Stimulated activated naive CD8-positive, alpha-beta T cell treated with anti-CD3 and anti-CD28 coated beads, Interleukin-15, Interleukin-2, amounts not matched to agents 100 ng/mL and 50 ng/mL, for 24 hours (primary cell): ENCODE measurements around the gene ADGRG1.

Experiments used
- H3K27ac Mint-ChIP-seq: one replicate; pipeline ENCODE4 v1.8.0; 2021; ENCODE audit warnings: mild to moderate bottlenecking, mixed read lengths
- H3K27me3 Mint-ChIP-seq: one replicate; pipeline ENCODE4 v1.8.0; 2021; ENCODE audit warnings: mixed read lengths
- H3K36me3 Mint-ChIP-seq: one replicate; pipeline ENCODE4 v1.8.0; 2021; ENCODE audit warnings: low read depth, mixed read lengths
- H3K4me1 Mint-ChIP-seq: one replicate; pipeline ENCODE4 v1.8.0; 2021; ENCODE audit warnings: low read depth, mixed read lengths
- H3K4me3 Mint-ChIP-seq: one replicate; pipeline ENCODE4 v1.8.0; 2021; ENCODE audit warnings: mild to moderate bottlenecking, mixed read lengths
- H3K9me3 Mint-ChIP-seq: one replicate; pipeline ENCODE4 v1.8.0; 2021; ENCODE audit warnings: mixed read lengths

Gene ADGRG1

DNA sequence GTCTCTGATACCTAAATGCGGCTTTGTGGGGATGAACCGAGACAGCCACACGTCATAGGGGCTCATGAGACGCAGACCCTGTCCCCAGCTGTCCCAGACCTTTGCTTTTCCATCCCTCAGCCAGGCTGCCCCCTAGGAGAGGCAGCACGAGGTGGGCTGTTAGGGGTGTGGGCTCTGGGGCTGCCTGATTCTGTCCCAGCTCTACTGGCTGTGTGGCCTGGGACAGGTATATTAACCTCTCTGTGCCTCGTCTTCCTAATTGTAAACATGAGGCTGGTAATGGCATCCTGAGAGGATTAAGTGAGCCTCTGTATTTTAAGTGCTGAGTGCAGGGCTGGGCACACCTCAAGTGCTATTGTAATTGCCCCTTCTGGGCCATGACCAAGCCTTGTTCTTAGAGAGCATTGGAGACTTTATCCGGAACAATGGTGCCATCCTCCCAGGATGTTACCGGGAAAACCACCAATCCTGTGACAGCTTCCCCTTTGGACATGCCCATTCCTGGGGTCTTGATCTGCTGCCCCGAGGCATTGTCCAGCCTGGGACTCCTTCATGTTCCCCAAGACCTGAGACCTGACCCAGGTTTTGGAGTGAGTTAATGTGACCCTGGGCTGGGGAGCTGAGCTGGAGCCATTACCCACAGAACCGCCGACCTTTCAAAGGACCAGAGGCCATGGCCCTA, 5.1 kb downstream of the ADGRG1 start:
- H3K4me1 Mint-ChIP-seq, result peaks cover 8% of the 10 kb centered on the region
- peaks cover 18% of the 10 kb centered on the region for H3K27me3 Mint-ChIP-seq
- H3K36me3 Mint-ChIP-seq, result no peaks in the 10 kb centered on the region
- no peaks in the 10 kb centered on the region for H3K9me3 Mint-ChIP-seq
- H3K4me3 Mint-ChIP-seq, result no peak overlapping the region
- H3K27ac Mint-ChIP-seq, result no peak overlapping the region

DNA sequence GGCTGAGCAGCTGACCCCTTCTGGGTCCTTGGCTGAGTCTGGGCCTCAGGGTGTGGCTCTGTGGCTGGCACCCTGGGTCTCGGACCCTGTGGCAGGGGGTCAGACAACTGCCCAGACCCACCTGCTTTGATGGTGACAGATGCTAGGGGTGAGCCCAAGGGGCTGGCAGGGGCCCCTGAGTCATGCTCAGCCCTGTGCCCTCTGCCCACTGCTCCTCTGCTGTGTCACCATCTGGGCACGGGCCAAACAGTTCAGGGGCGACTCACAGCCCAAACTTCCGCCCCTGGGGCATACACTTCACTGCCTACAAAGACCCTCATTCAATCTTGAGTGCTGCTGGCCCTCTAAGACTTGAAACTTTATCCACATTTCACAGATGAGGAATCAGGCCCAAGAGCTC, 5.7 kb downstream of the ADGRG1 start:
- H3K27ac Mint-ChIP-seq, result no peak overlapping the region
- no peak overlapping the region for H3K4me3 Mint-ChIP-seq
- H3K36me3 Mint-ChIP-seq, result no peaks in the 10 kb centered on the region
- H3K27me3 Mint-ChIP-seq, result peaks cover 13% of the 10 kb centered on the region
- H3K4me1 Mint-ChIP-seq, result peaks cover 1% of the 10 kb centered on the region
- H3K9me3 Mint-ChIP-seq, result no peaks in the 10 kb centered on the region

DNA sequence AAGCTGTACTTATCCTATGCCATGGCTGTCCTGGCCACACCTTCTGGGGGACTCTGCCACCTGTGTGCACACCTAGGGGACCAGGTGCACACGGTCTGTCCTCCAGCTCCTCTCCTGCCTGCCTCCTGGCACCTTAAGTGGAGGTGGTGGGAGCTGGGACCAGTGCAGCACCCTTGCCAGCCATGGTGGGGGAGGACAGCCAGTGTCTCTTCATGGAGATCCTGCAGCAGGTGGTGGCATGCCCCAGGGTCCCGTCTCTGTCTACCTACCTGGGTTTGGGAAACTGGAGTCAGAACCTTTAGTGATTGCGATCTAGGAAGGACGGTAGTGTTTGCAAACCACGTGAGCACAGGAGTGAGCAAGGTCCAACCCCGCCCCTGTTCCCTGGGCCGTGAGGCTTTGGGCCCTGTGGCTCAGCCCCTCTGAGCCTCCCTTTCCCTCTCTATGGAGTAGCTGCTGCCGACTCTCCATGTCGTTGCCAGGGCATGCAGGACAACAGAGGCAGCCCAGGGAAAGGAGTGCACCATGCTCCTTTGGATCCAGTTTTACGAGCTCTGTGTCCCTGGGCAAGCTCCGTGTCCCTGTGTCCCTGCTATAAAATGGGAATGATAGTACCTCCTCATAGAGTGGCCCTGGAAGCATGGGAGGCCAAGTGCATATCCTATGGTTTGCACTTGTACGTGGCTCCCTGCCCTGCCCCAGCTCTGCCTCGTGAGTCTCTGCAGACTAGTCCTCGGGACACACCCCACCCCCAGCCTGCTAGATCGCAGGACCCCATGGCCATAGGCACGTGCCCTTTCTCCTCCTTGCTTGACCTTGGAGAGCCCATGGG, 7.1 kb downstream of the ADGRG1 start:
- no peak overlapping the region for H3K4me3 Mint-ChIP-seq
- no peaks in the 10 kb centered on the region for H3K9me3 Mint-ChIP-seq
- no peak overlapping the region for H3K27ac Mint-ChIP-seq
- H3K36me3 Mint-ChIP-seq, result no peaks in the 10 kb centered on the region
- H3K27me3 Mint-ChIP-seq, result peaks cover 11% of the 10 kb centered on the region
- H3K4me1 Mint-ChIP-seq, result no peaks in the 10 kb centered on the region

DNA sequence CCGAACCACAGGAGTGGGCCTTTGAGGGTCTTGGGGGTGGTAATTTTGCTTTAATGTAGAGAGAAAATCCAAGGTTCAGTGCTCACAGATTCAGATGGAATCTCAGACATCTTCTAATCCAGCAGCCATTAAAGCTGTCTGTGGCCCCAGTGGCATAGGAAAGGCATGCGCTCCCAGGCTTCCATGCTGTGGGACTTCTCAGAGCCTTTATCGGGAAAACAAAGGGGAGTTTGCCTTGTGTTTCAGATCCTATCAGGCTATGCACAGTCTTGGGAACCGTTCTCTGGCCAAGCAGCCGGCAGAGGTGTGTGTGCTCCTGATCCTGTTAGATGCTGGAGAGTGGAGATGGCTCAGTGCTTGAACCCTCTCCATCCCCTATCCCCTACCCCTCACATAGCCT, 7.8 kb downstream of the ADGRG1 start:
- no peak overlapping the region for H3K27ac Mint-ChIP-seq
- H3K27me3 Mint-ChIP-seq, result peaks cover 7% of the 10 kb centered on the region
- no peak overlapping the region for H3K4me3 Mint-ChIP-seq
- H3K4me1 Mint-ChIP-seq, result no peaks in the 10 kb centered on the region
- H3K9me3 Mint-ChIP-seq, result no peaks in the 10 kb centered on the region
- no peaks in the 10 kb centered on the region for H3K36me3 Mint-ChIP-seq

DNA sequence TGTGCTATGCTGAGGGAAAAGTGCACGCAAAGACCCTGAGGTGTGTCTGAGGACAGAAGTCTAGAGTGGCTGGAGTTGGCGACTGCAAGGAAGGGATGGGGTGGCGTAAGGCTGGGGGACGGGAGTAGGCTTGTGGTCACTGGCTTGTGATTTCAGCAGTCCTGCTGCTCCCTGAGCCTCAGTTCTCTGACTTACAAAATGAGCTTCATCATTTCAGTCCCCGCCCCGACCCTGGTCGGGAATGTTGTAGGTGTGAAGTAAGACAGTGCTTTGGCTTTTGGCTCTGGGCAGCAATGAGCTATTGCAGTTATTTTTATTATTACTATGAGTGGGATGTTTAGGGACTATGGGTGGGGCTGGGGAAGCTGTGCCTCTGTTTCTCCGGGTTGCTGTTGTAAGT, 8.6 kb downstream of the ADGRG1 start:
- Mint-ChIP-seq H3K4me1 (no peaks in the 10 kb centered on the region), H3K36me3 (no peaks in the 10 kb centered on the region), H3K4me3 (no peak overlapping the region), H3K27me3 (peaks cover 7% of the 10 kb centered on the region), H3K27ac (no peak overlapping the region), H3K9me3 (no peaks in the 10 kb centered on the region)

DNA sequence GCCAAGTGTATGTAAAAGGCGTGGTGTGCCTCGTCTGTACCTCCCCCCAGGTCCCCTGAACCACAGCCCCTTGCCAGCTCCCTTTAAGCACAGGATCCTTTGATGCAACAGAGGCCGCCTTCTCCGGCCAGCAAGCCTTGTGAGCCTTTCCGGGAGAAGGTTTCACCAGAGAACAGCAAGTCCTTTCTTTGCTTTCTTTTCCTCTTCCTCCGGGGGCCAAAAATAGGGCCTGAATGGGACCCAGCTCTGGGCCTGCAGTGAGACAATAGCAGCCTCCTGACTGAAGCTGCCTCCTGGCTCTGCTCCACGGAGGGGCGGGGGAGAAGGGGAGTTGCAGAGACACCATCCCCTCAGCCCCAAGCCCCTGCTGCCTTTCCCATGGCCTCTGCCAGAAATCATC, 9.0 kb downstream of the ADGRG1 start:
- Mint-ChIP-seq H3K4me1 (no peaks in the 10 kb centered on the region), H3K4me3 (no peak overlapping the region), H3K27ac (no peak overlapping the region), H3K9me3 (no peaks in the 10 kb centered on the region), H3K27me3 (peaks cover 7% of the 10 kb centered on the region), H3K36me3 (no peaks in the 10 kb centered on the region)

DNA sequence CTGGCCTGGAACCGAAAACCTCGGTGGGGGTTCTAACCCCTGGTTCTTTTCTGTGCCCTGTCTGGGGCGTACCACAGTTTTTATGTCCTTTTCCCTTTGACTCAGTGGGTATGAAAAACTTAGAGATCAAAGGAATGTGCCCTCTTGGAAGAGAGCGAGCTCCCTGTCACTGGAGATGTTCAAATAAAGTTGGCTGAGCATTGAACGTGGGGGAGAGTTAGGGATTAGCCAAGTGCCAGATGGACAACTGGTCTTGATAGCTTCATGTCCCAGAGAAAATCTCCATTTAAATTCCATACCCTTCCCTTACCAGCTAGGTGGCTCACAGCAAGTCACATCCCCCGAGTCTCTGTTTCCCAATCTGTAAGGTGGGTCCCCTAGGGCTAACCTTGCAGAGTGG, 9.5 kb downstream of the ADGRG1 start:
- no peak overlapping the region for H3K4me3 Mint-ChIP-seq
- no peaks in the 10 kb centered on the region for H3K9me3 Mint-ChIP-seq
- H3K36me3 Mint-ChIP-seq, result no peaks in the 10 kb centered on the region
- no peak overlapping the region for H3K27ac Mint-ChIP-seq
- peaks cover 7% of the 10 kb centered on the region for H3K27me3 Mint-ChIP-seq
- no peaks in the 10 kb centered on the region for H3K4me1 Mint-ChIP-seq

DNA sequence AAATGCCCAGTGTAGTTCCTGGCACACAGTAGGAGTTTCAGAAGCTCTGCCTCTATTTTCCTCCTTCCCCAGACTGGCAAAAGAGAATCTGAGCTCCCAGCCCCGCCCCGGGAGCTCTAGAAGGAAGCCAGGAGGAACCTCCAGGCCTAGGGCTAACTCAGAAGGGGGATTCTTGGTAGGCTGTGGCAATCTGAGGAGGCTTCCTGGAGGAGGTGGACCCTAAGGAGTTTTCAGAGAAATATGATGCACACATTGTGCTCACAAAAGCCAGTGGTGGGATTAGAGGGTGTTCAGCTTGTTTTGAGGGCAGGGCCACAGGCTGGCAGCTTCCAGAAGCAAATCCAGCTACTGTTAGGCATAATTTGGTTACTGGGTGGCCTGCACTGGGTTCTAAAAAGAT, 10.0 kb downstream of the ADGRG1 start:
- Mint-ChIP-seq H3K36me3 (no peaks in the 10 kb centered on the region), H3K4me1 (no peaks in the 10 kb centered on the region), H3K27ac (no peak overlapping the region), H3K27me3 (peaks cover 7% of the 10 kb centered on the region), H3K4me3 (no peak overlapping the region), H3K9me3 (no peaks in the 10 kb centered on the region)

DNA sequence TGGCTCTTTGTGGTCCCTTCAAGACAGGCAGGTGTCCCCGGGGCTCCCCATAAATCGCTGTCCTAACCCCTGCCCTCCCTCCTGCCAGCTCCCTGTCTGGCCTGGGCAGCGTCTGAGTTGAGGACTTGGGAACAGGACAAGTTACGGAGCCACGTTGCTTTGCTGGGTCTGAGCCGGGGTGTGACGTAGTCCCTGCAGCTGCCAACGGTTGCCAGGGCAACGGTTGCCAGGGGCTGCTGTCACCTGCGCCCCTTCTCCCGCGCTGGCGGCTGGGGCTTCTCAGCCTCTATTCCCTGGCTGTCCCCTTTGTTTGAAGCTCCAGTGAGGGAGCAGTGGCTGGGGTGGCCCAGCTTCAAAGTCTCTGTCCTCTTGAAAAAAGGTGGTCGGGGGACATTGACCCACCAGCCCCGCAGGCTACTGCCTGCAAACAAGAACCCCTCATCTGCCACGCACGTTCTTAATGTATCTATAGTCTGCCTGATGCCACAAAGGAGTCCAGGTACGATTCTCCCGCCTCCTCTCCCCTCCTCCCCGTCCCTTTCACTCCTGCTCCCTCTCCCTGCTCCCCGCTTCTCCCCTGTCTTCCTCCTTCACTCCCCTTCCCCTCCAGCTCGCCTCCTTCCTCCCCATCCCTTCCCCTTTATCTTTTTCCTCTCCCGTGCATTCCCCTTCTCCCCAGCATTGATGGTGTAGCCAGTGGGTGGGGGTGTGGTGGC, 10.9 kb downstream of the ADGRG1 start:
- Mint-ChIP-seq H3K4me1 (no peaks in the 10 kb centered on the region), H3K4me3 (no peak overlapping the region), H3K36me3 (no peaks in the 10 kb centered on the region), H3K27me3 (peaks cover 7% of the 10 kb centered on the region), H3K27ac (no peak overlapping the region), H3K9me3 (no peaks in the 10 kb centered on the region)

DNA sequence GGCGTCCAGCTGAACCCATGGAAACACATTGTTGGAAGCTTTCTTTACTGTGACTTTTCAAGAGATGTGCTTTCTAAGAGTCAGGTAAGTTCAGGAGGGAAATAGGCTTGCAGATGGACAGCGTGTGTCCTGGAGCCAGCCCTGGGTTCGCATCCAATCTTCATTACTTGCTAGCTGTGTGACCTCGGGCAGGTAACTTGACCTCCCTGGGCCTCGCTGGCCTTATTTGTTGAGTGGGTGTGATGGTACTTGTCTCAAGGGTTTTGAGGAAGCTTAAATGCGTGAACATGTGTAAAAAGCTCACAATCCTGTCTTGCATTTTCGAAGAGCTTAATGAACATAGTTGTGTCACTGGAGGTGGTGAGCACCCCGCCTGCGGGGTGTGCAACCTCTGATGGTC, 11.8 kb downstream of the ADGRG1 start:
- Mint-ChIP-seq H3K36me3 (no peaks in the 10 kb centered on the region), H3K27me3 (peaks cover 7% of the 10 kb centered on the region), H3K4me3 (no peak overlapping the region), H3K27ac (no peak overlapping the region), H3K9me3 (no peaks in the 10 kb centered on the region), H3K4me1 (no peaks in the 10 kb centered on the region)

DNA sequence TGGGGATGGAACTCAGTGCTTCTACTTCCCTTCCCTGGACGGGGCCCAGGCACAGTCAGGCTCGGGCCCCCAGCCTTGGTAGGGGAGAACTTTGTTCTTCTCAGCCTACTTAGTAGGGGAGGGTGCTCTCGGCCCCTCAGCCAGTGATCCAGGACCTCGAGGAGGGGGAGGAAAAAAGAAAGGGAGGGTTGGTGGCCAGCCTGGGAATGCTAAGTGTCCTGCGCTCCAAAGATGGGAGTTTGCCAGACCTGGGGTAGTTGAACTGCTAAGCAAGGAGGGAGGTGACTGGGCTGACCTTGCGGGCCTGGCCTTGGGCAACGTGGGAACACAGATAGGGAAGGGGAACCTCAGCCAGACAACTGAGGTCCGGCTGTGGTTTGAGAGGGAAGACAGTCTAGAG, 12.2 kb downstream of the ADGRG1 start:
- H3K27ac Mint-ChIP-seq, result no peak overlapping the region
- peaks cover 7% of the 10 kb centered on the region for H3K27me3 Mint-ChIP-seq
- H3K4me3 Mint-ChIP-seq, result no peak overlapping the region
- no peaks in the 10 kb centered on the region for H3K36me3 Mint-ChIP-seq
- H3K4me1 Mint-ChIP-seq, result no peaks in the 10 kb centered on the region
- no peaks in the 10 kb centered on the region for H3K9me3 Mint-ChIP-seq

DNA sequence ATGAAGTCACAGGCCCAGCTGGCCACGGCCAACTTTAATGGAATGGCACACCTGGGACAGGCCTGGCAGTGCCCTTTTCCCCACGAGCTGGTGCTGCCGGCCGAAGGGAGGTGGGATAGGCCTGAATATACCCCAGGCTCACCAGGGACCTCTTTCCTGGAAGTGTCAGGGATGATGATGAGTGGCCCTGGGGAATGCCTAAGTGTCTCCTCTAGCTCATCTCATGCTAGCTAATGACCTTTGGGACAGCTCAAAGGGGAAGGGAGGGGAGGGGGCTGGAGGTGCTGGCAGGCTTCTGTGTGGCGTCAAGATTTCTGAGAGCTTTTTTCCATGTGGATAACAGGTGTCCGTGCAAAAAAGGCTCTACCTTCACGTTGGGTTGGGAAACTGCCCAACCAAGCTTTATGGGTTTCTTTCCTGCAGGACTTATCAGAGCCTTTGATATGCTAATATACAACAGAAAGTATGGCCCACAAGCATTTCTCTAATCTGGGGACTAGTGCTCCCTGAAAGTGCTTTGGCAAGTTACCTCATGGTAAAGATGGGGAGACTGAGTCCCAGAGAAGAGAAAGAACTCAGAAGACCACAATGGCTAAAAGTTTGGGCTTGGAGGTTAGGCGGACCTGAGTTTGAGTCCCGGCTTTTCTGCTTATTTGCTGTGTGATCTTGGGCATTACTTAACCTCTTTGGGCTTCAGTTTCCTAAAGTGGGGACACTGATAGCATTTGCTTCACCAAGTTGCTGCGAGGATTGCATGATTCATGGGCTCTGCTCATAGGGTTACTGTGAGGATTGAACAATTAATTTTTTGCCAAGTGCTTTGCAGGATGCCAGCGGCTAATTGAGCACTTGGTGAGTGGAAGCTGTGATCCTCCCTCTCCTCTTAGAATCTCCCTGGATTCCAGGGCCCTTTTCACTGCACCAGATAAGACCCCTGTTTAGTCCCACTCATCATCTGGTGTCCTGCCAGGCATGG, 14.0 kb downstream of the ADGRG1 start:
- no peaks in the 10 kb centered on the region for H3K9me3 Mint-ChIP-seq
- no peaks in the 10 kb centered on the region for H3K36me3 Mint-ChIP-seq
- peaks cover 10% of the 10 kb centered on the region for H3K4me1 Mint-ChIP-seq
- no peak overlapping the region for H3K27ac Mint-ChIP-seq
- H3K27me3 Mint-ChIP-seq, result peaks cover 7% of the 10 kb centered on the region
- H3K4me3 Mint-ChIP-seq, result no peak overlapping the region

DNA sequence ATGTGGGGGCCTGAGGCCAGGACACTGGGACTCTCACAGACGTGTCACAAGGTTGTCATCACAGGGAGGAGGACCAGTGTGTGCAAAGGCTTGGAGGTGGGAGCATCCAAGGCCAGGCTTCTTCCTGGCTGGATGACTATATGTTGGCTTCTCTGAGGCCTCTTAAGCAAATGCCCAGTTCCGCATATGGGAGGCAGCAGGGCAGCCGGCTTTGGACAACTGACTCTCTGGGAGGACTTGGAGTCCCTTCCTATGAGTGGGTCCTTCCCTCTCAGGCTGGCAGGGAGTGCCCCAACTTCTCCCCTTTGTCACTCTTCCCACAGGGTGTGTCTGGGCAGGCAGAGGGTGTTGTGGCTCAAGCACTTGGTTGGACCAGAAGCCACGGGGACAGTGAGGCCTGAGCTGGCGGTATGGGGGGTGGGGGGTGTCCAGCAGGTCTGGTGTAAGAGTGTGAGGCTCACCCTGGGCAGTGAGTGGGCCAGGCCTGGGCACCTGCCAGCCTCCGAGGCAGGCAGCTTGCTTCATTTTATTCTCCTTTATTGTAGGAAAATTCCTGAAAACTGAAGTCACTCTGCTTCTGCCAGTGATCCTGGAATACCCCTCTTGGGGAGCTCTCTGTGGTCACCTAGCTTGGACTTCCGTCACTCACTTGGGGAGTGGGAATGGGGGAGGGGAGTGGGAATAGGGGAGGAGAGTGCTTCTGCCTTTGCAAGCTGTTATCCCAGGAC, 14.9 kb downstream of the ADGRG1 start:
- no peaks in the 10 kb centered on the region for H3K36me3 Mint-ChIP-seq
- H3K4me3 Mint-ChIP-seq, result no peak overlapping the region
- H3K9me3 Mint-ChIP-seq, result no peaks in the 10 kb centered on the region
- H3K4me1 Mint-ChIP-seq, result peaks cover 19% of the 10 kb centered on the region
- no peak overlapping the region for H3K27ac Mint-ChIP-seq
- H3K27me3 Mint-ChIP-seq, result peaks cover 1% of the 10 kb centered on the region

DNA sequence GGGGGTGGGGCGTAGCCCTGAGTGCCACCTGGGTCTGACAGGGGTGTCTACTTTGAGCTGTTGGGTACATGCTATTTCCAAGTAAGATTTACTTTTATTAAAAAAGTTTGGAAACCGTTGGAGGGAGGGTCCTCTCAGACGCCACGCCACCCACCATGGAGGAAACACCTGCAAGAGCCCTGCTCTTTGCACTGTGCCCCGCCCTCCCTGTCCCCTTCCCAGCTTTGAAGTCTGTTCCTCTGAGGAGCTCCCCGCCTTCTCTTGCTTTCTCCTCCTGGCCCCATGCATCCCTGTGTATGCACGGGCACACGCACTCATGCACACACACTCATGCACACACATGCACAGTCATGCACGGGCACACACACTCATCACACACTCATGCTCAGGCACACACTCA, 15.5 kb downstream of the ADGRG1 start:
- no peaks in the 10 kb centered on the region for H3K9me3 Mint-ChIP-seq
- H3K4me3 Mint-ChIP-seq, result no peak overlapping the region
- peaks cover 25% of the 10 kb centered on the region for H3K4me1 Mint-ChIP-seq
- no peaks in the 10 kb centered on the region for H3K27me3 Mint-ChIP-seq
- H3K27ac Mint-ChIP-seq, result no peak overlapping the region
- H3K36me3 Mint-ChIP-seq, result no peaks in the 10 kb centered on the region
